ENCODE measurements around the gene LRP1.

- TF ChIP-seq, protein P1, sequence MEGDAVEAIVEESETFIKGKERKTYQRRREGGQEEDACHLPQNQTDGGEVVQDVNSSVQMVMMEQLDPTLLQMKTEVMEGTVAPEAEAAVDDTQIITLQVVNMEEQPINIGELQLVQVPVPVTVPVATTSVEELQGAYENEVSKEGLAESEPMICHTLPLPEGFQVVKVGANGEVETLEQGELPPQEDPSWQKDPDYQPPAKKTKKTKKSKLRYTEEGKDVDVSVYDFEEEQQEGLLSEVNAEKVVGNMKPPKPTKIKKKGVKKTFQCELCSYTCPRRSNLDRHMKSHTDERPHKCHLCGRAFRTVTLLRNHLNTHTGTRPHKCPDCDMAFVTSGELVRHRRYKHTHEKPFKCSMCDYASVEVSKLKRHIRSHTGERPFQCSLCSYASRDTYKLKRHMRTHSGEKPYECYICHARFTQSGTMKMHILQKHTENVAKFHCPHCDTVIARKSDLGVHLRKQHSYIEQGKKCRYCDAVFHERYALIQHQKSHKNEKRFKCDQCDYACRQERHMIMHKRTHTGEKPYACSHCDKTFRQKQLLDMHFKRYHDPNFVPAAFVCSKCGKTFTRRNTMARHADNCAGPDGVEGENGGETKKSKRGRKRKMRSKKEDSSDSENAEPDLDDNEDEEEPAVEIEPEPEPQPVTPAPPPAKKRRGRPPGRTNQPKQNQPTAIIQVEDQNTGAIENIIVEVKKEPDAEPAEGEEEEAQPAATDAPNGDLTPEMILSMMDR (IDR thresholded peaks at IDR 0.05) = no peak
- TF ChIP-seq POLR2A (IDR thresholded peaks at IDR 0.05) = no peak
These were observed 6.7 kb downstream of the LRP1 start for GRCh38 chr12:57134949-57135348.

Data from Peyer's patch (tissue), 4 donors.